GM12878 (cell line): Measurements from ENCODE around the gene SSU72. TPM values are rescaled to one million over a fixed set of nuclear protein-coding genes. Genes with fewer than 3 reads are reported as not detected.

Source experiments
- ATAC-seq: fragments of 200-7000 bp; cut with Tn5 transposase; 3 replicates; pipeline ENCODE4 v1.9.1; 2020; ENCODE audit warnings: mild to moderate bottlenecking, moderate library complexity
- BruUV-seq: library from RNA; stranded (reverse); fragments of 400-500 nt; replicated peaks from 2 replicates; lab custom pipeline; 2021; lab: Mats Ljungman, UMichigan
- CTCF ChIA-PET: fragments of 300-600 bp; sonication (Branson Sonifier 250); formaldehyde crosslinking; extraction: SDS; loops from one replicate; lab custom pipeline; 2021; ENCODE audit warnings: inconsistent platforms; lab: Yijun Ruan, JAX
- POLR2A ChIA-PET: fragments of 350-600 bp; formaldehyde crosslinking; extraction: SDS; loops from one replicate; lab custom pipeline; 2021; ENCODE audit warnings: inconsistent platforms; lab: Charles Lee
- RAD21 ChIA-PET: fragments of 300-600 bp; sonication (Branson Sonifier 250); formaldehyde crosslinking; loops from one replicate; lab custom pipeline; 2023; ENCODE audit warnings: antibody characterized with exemption; ENCODE audit not compliant: unreplicated experiment; lab: Charles Lee
- SMC1A ChIA-PET: fragments of 300-600 bp; sonication (Branson Sonifier 250); formaldehyde crosslinking; loops from one replicate; lab custom pipeline; 2023; ENCODE audit not compliant: unreplicated experiment, uncharacterized antibody; lab: Charles Lee
- DNase-seq: peaks from one replicate; pipeline ENCODE4 v3.0.0-alpha.2; 2011; ENCODE audit warnings: low read depth, low spot score
- FAIRE-seq: peaks from 3 replicates; lab custom pipeline; 2011; peaks lifted over from hg19 to GRCh38; lab: Jason Lieb, UNC
- H2AFZ ChIP-seq: 2 replicates; pipeline ENCODE4 v1.6.0; 2011; ENCODE audit warnings: low read depth, low read length, control low read depth; ENCODE audit not compliant: control insufficient read depth
- H3K27ac ChIP-seq: 2 replicates; pipeline ENCODE4 v1.5.1; 2011; ENCODE audit warnings: control low read depth; ENCODE audit not compliant: control insufficient read depth, insufficient read depth
- H3K27me3 ChIP-seq, 2 experiments: replicated peaks in 1 of 2; 2 replicates each; pipeline versions ENCODE4 v1.6.0 to v1.6.1; 2011; ENCODE audit warnings: low read length in 1 of 2; ENCODE audit not compliant: control insufficient read depth in 2 of 2, insufficient read depth in 2 of 2
- H3K36me3 ChIP-seq, 2 experiments: 2 replicates each; pipeline ENCODE4 v1.5.1; 2011; ENCODE audit warnings: low read length in 1 of 2; ENCODE audit not compliant: control insufficient read depth in 2 of 2, insufficient read depth in 2 of 2
- H3K4me1 ChIP-seq: 2 replicates; pipeline ENCODE4 v1.6.1; 2011; ENCODE audit warnings: mild to moderate bottlenecking, low read length, moderate library complexity, mixed read lengths; ENCODE audit not compliant: control insufficient read depth, insufficient read depth
- H3K4me2 ChIP-seq: 2 replicates; pipeline ENCODE4 v1.6.0; 2011; ENCODE audit warnings: control low read depth; ENCODE audit not compliant: control insufficient read depth, insufficient read depth
- H3K4me3 ChIP-seq: fragments of 200-600 bp; sonication (generic); 2 replicates; pipeline ENCODE4 v1.5.1; 2016
- H3K79me2 ChIP-seq: 2 replicates; pipeline ENCODE4 v1.6.0; 2011; ENCODE audit warnings: low read length; ENCODE audit not compliant: control insufficient read depth, insufficient read depth
- H3K9ac ChIP-seq: 2 replicates; pipeline ENCODE4 v1.8.0; 2011; ENCODE audit warnings: low read length, control low read depth, mixed read lengths; ENCODE audit not compliant: control insufficient read depth, insufficient read depth
- H3K9me3 ChIP-seq: replicated peaks from 3 replicates; pipeline ENCODE4 v1.5.1; 2011; ENCODE audit warnings: mild to moderate bottlenecking, low read length; ENCODE audit not compliant: control insufficient read depth, insufficient read depth
- H4K20me1 ChIP-seq: 2 replicates; pipeline ENCODE4 v1.6.0; 2011; ENCODE audit not compliant: control insufficient read depth, insufficient read depth
- CBX5 ChIP-seq: sonication (generic); IDR thresholded peaks from 2 replicates; pipeline ENCODE4 v1.6.1; 2016; ENCODE audit warnings: low read depth, moderate library complexity, mild to moderate bottlenecking, inconsistent platforms
- CHD2 ChIP-seq: IDR thresholded peaks from 2 replicates; pipeline ENCODE4 v1.6.1; 2011; ENCODE audit warnings: low read depth, low read length, improper control_type of control experiment, borderline replicate concordance
- CREM ChIP-seq: IDR thresholded peaks from 2 replicates; pipeline ENCODE4 v1.6.1; 2014; ENCODE audit warnings: antibody characterized with exemption, low read depth
- GATAD2B ChIP-seq: fragments of 450-650 bp; conservative IDR thresholded peaks from 2 replicates; pipeline ENCODE4 v1.6.1; 2017; ENCODE audit warnings: low read depth, mild to moderate bottlenecking, moderate library complexity
- HDAC2 ChIP-seq: fragments of 200-600 bp; sonication (generic); IDR thresholded peaks from 2 replicates; pipeline ENCODE4 v1.6.1; 2017
- HDAC6 ChIP-seq: fragments of 200-600 bp; sonication (generic); IDR thresholded peaks from one replicate; pipeline ENCODE4 v1.8.0; 2017; ENCODE audit warnings: antibody characterized with exemption; ENCODE audit not compliant: unreplicated experiment
- JUND ChIP-seq: IDR thresholded peaks from 2 replicates; pipeline ENCODE4 v1.6.1; 2012; ENCODE audit warnings: low read depth, mild to moderate bottlenecking, low read length, improper control_type of control experiment, moderate library complexity
- MTA2 ChIP-seq: fragments of 450-650 bp; IDR thresholded peaks from 2 replicates; pipeline ENCODE4 v1.6.1; 2016; ENCODE audit warnings: low read depth, mild to moderate bottlenecking, moderate library complexity
- MYC ChIP-seq: IDR thresholded peaks from 2 replicates; pipeline ENCODE4 v1.6.1; 2011; ENCODE audit warnings: mild to moderate bottlenecking, low read length, moderate library complexity, inconsistent platforms; ENCODE audit not compliant: insufficient read depth, insufficient replicate concordance, insufficient read length, severe bottlenecking
- SIN3A ChIP-seq: IDR thresholded peaks from 2 replicates; pipeline ENCODE4 v1.6.1; 2012; ENCODE audit warnings: low read depth, low read length, improper control_type of control experiment
- SMC3 ChIP-seq: IDR thresholded peaks from 2 replicates; pipeline ENCODE4 v1.6.1; 2011; ENCODE audit warnings: low read length, improper control_type of control experiment, borderline replicate concordance
- STAT3 ChIP-seq: IDR thresholded peaks from 2 replicates; pipeline ENCODE4 v1.6.1; 2011; ENCODE audit warnings: low read depth, low read length, improper control_type of control experiment
- TBL1XR1 ChIP-seq: IDR thresholded peaks from 2 replicates; pipeline ENCODE4 v1.6.1; 2012; ENCODE audit warnings: low read depth, low read length, improper control_type of control experiment
- TCF12 ChIP-seq: IDR thresholded peaks from 2 replicates; pipeline ENCODE4 v1.6.1; 2011; ENCODE audit warnings: low read depth, mild to moderate bottlenecking, low read length
- ZNF207 ChIP-seq: fragments of 450-650 bp; IDR thresholded peaks from 2 replicates; pipeline ENCODE4 v1.6.1; 2014; ENCODE audit warnings: antibody characterized with exemption, mild to moderate bottlenecking, borderline replicate concordance
- ZSCAN29 ChIP-seq: fragments of 450-650 bp; IDR thresholded peaks from 2 replicates; pipeline ENCODE4 v1.6.1; 2017; ENCODE audit warnings: mild to moderate bottlenecking, moderate library complexity
- WGBS: methylation state at CpG from one replicate; pipeline ENCODE4 v1.1.6; 2016; ENCODE audit warnings: low lambda C conversion rate; ENCODE audit not compliant: insufficient replicate concordance, insufficient coverage; ENCODE audit errors: missing lambda C conversion rate; 5-methylcytosine and 5-hydroxymethylcytosine counted together
- in situ Hi-C: fragments of 300-500 bp; cut with MboI; formaldehyde crosslinking; loops from 9 replicates; pipeline ENCODE4 v1.14.3; 2018; ENCODE audit warnings: mixed read lengths
- intact Hi-C: fragments of 100-400 bp; cut with micrococcal nuclease; formaldehyde crosslinking; loops from one replicate; pipeline ENCODE4 v1.14.2; 2022; ENCODE audit not compliant: unreplicated experiment
- polyA plus RNA-seq, 11 experiments: library from polyadenylated mRNA; depleted of rRNA in 4 of 11; unstranded in 6 of 11; stranded (reverse) in 5 of 11; fragments of >200 nt; fragmentation: Nextera tagmentation in 4 of 11; fragmentation: Illumina TruSeq in 1 of 11; extraction: Ambion mirVana in 4 of 11; extraction: Trizol in 1 of 11; gene quantifications; 1 replicate in 1 of 11; 2 replicates in 10 of 11; pipeline versions ENCODE4 v1.2.1 to v1.2.3, GENCODE V29; 2011 to 2016; ENCODE audit warnings: inconsistent platforms in 2 of 11, missing spikeins in 2 of 11, low read depth in 1 of 11
- total RNA-seq, 4 experiments: library from RNA; depleted of rRNA in 3 of 4; stranded (reverse); fragments of >200 nt in 3 of 4; fragmentation: Illumina TruSeq in 1 of 4; extraction: Trizol in 1 of 4; gene quantifications; 2 replicates each; pipeline versions ENCODE4 v1.2.1 to v1.2.3, GENCODE V29; 2013 to 2021
- TF ChIP-seq, protein P1 (sequence below): fragments of 450-650 bp; IDR thresholded peaks from 2 replicates; pipeline ENCODE4 v1.6.1; 2018; ENCODE audit warnings: mild to moderate bottlenecking, low read depth, moderate library complexity; ENCODE audit not compliant: partially characterized antibody
- TF ChIP-seq, protein P2 (sequence below): fragments of 450-650 bp; conservative IDR thresholded peaks from 2 replicates; pipeline ENCODE4 v1.6.1; 2017; ENCODE audit warnings: mild to moderate bottlenecking, moderate library complexity
- TF ChIP-seq, protein P3 (sequence below): IDR thresholded peaks from 2 replicates; pipeline ENCODE4 v1.6.1; 2011; ENCODE audit warnings: mild to moderate bottlenecking, low read depth, low read length, moderate library complexity; ENCODE audit not compliant: insufficient replicate concordance

SSU72 gene
- total and polyA plus RNA-seq, 10 of the 15 experiments (the other 5 are each of a cell fraction or from before 2014, with no cell fraction given): 28.6 to 172 (median 67.7) TPM

DNA sequence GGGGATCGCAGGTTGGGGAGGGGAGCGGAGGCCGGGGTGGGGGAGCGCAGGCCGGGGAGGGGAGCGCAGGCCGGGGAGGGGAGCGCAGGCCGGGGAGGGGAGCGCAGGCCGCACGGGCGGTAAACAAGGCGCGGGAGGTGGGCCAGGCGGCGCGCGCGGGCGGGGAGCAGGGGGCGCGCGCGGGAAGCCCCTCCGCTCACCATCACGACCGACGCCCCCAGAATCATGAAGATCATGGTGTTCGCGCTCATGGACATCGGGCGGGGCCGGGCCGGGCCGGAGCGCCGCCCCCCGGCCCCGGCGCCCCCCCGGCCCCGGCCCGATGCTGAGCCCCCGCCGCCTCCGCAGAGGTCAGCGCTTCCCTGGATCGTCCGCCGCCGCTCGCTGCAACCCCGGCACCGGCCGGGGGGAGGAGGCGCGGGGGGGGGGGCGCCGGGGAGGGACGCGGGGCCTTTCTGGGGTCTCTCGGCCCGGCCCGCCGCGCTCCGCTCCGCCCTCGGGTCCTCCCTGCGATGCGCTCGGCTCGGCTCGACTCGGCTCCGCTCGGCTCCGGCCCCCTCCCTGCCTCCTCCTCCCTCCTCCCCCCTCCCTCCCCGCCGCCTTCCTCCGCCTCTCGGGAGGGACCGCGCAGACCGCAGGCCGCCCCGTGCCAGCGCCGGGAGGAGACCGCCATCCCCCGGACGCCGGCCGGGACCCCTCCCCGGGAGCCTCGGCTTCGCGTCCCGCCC, 34.4 kb downstream of the SSU72 start, which contains the start of gene TMEM240:
TSS of gene TMEM240 (minus strand) at position 535 of the 728 bp plus-strand sequence. CDS start at position 257, 278 bp downstream.
- no peak within 1 kb of the TSS for H2AFZ ChIP-seq
- intact Hi-C loops (no loop called here), in situ Hi-C loops (no loop called here)
- H4K20me1 ChIP-seq: no peaks in the 10 kb centered on the region
- DNase-seq (no peak), FAIRE-seq (no peak), ATAC-seq (peak; percentile 27; the same call in 1 of the 3 replicates)
- TF ChIP-seq CBX5: no peak
- TF ChIP-seq CREM: no peak
- no peak for TF ChIP-seq ZNF207
- TF ChIP-seq ZSCAN29: no peak
- TF ChIP-seq, protein P1, sequence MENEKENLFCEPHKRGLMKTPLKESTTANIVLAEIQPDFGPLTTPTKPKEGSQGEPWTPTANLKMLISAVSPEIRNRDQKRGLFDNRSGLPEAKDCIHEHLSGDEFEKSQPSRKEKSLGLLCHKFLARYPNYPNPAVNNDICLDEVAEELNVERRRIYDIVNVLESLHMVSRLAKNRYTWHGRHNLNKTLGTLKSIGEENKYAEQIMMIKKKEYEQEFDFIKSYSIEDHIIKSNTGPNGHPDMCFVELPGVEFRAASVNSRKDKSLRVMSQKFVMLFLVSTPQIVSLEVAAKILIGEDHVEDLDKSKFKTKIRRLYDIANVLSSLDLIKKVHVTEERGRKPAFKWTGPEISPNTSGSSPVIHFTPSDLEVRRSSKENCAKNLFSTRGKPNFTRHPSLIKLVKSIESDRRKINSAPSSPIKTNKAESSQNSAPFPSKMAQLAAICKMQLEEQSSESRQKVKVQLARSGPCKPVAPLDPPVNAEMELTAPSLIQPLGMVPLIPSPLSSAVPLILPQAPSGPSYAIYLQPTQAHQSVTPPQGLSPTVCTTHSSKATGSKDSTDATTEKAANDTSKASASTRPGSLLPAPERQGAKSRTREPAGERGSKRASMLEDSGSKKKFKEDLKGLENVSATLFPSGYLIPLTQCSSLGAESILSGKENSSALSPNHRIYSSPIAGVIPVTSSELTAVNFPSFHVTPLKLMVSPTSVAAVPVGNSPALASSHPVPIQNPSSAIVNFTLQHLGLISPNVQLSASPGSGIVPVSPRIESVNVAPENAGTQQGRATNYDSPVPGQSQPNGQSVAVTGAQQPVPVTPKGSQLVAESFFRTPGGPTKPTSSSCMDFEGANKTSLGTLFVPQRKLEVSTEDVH: no peak
- no peak for TF ChIP-seq HDAC6
- TF ChIP-seq CHD2: no peak
- no peak for TF ChIP-seq HDAC2
- no peak for TF ChIP-seq MYC
- TF ChIP-seq SMC3: no peak
- TF ChIP-seq, protein P2, sequence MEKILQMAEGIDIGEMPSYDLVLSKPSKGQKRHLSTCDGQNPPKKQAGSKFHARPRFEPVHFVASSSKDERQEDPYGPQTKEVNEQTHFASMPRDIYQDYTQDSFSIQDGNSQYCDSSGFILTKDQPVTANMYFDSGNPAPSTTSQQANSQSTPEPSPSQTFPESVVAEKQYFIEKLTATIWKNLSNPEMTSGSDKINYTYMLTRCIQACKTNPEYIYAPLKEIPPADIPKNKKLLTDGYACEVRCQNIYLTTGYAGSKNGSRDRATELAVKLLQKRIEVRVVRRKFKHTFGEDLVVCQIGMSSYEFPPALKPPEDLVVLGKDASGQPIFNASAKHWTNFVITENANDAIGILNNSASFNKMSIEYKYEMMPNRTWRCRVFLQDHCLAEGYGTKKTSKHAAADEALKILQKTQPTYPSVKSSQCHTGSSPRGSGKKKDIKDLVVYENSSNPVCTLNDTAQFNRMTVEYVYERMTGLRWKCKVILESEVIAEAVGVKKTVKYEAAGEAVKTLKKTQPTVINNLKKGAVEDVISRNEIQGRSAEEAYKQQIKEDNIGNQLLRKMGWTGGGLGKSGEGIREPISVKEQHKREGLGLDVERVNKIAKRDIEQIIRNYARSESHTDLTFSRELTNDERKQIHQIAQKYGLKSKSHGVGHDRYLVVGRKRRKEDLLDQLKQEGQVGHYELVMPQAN: no peak
- no peak for TF ChIP-seq JUND
- no peak for TF ChIP-seq TCF12
- no peak for TF ChIP-seq STAT3
- TF ChIP-seq, protein P3, sequence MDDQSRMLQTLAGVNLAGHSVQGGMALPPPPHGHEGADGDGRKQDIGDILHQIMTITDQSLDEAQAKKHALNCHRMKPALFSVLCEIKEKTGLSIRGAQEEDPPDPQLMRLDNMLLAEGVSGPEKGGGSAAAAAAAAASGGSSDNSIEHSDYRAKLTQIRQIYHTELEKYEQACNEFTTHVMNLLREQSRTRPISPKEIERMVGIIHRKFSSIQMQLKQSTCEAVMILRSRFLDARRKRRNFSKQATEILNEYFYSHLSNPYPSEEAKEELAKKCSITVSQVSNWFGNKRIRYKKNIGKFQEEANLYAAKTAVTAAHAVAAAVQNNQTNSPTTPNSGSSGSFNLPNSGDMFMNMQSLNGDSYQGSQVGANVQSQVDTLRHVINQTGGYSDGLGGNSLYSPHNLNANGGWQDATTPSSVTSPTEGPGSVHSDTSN: no peak
- no peak for TF ChIP-seq SIN3A
- no peak for TF ChIP-seq TBL1XR1
- no peak for TF ChIP-seq GATAD2B
- no peak for TF ChIP-seq MTA2
- ChIA-PET SMC1A (no interaction called here), CTCF (no interaction called here), POLR2A (no interaction called here), RAD21 (no interaction called here)
- H3K27me3 ChIP-seq: no peaks in the 10 kb centered on the region
- H3K27ac ChIP-seq: no peak within 1 kb of the TSS
- no peaks in the 10 kb centered on the region; a peak in 2 of 4 replicates for H3K36me3 ChIP-seq
- BruUV-seq: no TSS peak
- no CpG with 5 or more reads among the region's 100 CpGs for WGBS
- H3K4me1 ChIP-seq: no peaks in the 10 kb centered on the region
- H3K9ac ChIP-seq: no peak within 1 kb of the TSS
- H3K4me2 ChIP-seq: no peak within 1 kb of the TSS
- no peak within 1 kb of the TSS for H3K4me3 ChIP-seq
- no peaks in the 10 kb centered on the region for H3K9me3 ChIP-seq
- H3K79me2 ChIP-seq: no peaks in the 10 kb centered on the region
